IPS-NIHi7 (cell line): ENCODE data around the gene STYXL2.

Experiments
- DNase-seq: peaks from one replicate; pipeline ENCODE4 v3.0.0; 2012; ENCODE audit warnings: mixed read lengths; ENCODE audit errors: extremely low spot score

STYXL2 gene

DNA sequence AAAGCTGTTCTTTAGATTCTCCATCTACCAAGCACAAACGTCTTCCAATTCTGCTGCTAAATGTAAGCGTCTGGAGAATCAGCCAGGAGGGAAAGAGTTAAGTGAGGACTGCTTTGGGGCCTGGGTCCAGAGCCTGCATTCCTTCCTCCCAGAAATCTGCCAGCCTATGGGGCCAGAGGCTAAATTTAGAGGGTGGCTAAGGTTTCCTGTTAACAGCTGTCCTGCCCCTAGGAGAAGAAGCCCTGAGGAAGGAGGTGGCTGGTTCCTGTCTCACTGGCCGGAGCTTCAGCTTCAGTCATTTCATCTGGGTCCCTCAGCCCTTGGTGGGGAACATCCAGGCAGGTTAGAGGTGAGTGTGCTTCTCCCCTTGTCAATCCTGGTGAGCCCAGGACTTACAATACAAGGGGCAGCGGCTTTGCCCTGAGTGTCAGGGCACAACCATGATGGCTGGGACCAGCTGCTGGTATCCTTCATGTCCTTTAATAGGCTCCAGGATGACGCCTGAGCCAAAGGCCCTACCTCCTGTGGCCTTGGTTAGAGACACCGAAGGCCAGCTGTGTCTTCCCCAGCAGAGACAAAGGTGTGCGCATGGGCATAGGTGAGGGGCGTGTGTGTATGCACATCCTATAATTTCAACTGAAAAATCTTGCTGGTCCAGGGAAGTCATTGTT, at the start of gene STYXL2:
TSS of gene STYXL2 (plus strand) at position 230 of the 671 bp plus-strand sequence. CDS start 775 bp downstream, outside the sequence.
- peak; percentile 48 for DNase-seq

- no peak for DNase-seq
These were observed 42.0 kb upstream of the STYXL2 start for GRCh38 chr1:167051907-167052306.

DNA sequence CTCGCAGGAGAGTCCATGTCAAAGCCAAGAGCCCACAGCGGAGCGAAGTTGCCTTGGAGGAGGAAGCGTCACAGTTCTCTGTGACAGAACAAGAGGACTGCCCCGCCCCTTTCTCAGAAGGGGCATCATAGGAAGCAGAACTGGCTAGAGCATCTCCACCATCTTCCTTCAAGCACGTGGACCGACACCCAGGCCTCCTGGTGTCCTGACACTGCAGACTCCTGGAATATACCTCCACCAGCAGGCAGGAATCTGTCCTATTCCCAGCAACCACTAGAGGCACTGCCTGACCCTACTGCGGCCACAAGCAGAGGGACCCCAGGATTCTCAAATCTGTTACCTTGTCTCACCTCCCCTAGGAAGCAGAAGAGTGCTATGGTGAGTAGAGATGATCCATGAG, 41.5 kb upstream of the STYXL2 start:
- DNase-seq: peak; percentile 86

DNA sequence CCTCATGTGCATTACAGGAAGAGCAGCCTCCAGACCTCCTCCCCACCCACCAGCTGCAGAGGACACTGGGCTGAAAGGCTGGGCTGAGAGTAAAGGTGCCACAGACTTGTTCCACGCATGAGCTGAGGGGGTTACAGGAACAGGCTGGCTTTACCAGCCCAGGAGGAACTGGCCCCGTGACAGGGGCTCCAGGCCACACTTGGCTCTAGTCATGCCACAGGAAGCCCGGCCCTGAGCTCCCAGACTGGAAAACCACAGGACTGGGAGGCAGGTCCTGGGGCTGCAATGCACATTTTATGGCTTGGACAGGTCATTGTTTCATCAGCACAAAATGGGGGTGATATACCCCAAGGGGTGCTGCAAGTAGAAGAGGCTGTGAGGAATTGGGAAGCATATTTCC, 39.3 kb upstream of the STYXL2 start:
- DNase-seq: no peak

DNA sequence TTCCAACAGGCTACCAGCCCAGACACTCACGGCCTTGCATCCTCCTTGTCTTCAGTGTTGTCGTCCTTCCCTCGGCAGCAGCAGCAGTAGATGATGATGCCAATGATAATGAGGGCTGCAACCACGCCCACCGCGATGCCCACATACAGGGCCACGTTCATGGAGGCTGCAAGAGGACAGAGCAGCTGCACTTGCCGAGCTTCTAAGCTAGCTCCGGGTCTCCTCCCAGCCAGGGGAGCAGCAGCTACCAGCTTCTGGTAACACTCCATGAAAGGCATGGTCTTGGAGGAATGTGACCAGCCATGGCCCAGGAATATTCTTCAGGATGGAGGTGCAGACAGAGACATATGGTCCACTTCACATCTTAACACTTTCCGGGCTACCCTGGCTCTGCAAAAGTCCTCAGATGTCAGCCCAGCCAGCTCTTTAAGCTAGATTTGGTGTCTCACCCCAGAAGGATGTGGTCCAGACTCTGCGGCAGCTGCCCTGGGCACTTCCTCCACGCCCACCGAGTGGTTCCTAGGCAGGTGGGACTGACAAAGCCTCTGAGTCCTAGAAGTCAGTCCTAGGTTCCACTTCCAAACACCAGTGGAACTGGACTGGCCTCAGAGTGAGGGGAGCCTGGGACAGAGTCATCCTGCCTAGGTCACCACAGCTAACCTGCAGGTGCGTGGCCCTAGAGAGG, 38.8 kb upstream of the STYXL2 start:
- DNase-seq: no peak

DNA sequence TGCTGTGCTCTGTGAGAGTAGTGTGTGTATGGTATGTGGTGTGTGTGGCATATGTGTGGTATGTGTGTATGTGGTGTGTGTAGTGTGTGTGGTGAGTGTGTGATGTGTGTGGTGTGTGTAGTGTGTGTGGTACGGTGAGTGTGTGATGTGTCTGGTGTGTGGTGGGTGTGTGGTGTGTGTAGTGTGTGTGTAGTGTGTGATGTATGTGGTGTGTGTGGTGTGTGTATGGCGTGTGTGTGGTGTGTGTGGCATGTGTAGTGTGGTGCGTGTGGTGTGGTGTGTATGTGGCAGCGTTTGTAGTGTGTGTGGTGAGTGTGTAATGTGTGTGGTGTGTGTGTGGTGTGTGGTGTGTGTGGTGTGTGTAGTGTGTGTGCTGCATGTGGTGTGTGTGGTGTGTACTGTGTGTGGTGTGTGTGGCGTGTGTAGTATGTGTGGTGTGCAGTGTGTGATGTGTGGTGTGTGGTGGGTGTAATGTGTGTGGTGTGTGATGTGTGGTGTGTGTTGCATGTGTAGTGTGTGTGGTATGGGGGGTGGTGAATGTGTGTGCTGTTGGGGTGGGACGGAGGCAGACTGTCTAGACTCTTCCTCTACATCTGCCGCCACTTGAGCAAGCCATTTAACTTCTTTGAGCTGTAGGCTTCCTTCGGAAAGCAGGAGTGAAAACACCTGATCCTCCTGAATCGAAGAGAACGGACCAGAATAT, 37.2 kb upstream of the STYXL2 start:
- no peak for DNase-seq

- DNase-seq: peak; percentile 63
These were observed 36.6 kb upstream of the STYXL2 start for GRCh38 chr1:167057241-167057688.

- DNase-seq: peak; percentile 71
These were observed 34.6 kb upstream of the STYXL2 start for GRCh38 chr1:167059045-167059808.

DNA sequence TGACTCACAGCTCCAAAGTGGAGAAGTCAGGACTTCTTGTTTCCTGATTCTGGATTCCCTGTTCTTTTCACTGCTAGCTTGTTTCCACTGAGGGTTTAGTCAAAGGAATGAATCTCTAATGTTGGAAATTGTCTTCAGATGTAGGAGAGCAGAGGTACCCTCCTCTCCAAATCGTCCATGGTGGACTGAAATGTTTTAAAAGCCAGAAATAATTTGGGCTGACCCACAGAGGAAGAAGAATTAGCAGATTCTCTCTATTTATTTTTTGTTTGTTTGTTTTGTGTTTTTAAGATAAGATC, 34.1 kb upstream of the STYXL2 start:
- no peak for DNase-seq

DNA sequence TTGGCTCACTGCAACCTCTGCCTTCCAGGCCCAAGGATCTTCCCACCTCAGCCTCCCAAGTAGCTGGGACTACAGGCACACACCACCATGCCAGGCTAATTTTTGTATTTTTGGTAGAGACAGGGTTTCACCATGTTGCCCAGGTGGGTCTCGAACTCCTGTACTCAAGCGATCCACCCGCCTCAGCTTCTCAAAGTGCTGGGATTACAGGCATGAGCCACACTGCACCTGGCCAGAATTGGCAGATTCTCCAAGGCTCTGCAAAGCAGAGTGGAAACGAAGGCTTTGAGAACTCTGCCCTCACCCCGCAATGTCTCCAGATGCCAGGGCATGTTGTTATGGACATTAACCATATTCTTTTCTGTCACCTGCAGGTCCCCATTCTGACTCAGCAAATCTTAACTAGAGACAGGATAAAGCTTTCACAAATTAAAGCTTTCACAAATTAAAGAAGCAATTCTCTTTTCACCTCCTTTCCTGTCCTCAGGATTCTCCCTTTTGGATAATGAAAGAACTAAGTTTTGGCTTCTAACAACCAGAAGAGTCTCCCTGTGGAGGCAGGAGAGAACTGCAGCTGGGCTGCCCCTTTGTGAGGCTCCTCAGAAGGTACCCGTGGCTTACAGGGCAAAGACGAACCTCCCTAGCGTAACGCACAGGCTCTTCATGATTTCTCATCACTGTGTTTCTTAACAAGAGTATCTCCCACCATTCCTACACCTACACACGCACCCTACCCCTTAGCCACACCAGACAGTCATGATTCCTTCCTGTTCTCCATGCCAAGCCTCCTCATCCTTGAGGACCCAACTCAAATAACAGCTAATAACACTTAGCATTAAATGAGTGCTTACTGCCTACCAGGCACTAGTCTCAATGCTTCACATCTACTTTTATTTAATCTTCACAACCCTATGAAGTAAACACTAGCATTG, 33.5 kb upstream of the STYXL2 start:
- peak; percentile 40 for DNase-seq

- DNase-seq: no peak
These were observed 32.8 kb upstream of the STYXL2 start for GRCh38 chr1:167061073-167061464.

DNA sequence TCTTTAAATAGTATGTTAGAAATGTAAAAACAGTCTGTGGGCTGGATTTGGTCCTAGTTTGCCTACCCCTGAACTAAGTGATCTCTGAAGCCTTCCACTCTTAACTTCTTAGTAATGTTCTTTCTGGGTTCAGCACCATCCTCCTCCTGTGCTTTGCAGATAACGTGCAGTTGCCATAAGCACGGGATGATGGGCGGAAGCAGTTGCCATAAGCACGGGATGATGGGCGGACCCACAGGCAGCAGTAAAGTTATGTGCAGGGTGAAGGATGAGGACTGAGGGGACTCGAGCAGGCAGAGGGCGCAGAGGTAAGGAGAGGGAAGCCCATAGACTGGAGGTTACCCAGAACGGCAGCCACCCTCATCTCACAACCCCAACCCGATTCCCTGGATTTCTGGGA, 29.3 kb upstream of the STYXL2 start:
- DNase-seq: no peak

DNA sequence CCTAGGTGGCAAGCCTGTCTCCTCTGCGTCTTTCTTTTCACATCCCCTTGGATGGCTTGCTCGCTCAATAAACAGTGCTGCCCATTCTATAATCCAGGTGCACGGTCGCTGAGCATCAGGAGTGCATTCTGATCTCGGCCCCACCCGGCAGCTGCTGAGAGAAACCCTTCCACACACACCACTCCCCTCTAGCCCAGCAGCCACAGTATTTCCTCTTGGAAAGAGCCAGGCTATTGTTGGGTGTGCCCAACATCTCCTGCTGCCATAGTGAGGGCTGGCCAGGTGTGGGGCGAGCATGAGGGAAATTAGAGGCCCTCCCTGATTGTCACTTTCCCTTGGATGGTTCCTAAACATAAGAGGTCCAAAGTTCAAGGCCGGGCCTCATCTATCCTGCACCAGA, 28.4 kb upstream of the STYXL2 start:
- DNase-seq: no peak

DNA sequence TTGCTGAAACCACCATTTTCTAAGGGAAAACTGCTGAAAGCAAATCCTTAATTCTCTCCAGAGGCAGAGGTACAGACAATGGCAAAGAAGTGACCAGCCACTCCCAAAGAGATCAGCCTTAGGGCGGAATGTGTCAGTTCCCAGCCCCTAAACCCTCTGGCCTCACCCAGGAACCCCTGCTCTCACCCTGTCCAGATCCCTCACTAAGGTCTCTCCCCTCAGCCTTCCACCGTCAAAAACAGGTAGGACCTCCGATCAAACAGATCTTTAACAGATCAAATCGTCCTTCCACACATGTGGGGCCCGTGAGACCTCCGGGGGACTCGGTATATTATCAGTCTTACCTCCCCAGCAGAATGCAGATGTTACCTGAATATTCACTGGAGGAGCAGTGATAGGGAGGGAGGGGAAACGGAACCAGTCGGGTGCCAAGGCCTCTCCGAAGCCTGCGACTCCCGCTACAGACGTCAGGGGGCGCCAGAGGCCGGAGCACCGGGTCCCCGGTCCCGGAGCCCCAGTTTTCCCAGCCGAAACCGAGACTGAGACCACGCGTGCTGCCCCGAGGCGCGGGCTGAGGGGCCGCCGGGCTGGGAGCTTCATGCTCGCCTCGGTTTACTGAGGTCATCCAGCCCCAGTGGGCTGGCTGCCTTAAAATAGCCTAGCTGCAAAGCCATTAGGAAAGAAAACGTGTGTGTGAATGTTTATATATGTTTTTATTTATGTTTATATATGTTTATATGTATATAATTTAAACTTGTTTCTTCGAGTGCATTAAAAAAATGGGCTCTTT, 27.3 kb upstream of the STYXL2 start:
- peak; percentile 96 for DNase-seq

- no peak for DNase-seq
These were observed 26.0 kb upstream of the STYXL2 start for GRCh38 chr1:167067904-167068303.

DNA sequence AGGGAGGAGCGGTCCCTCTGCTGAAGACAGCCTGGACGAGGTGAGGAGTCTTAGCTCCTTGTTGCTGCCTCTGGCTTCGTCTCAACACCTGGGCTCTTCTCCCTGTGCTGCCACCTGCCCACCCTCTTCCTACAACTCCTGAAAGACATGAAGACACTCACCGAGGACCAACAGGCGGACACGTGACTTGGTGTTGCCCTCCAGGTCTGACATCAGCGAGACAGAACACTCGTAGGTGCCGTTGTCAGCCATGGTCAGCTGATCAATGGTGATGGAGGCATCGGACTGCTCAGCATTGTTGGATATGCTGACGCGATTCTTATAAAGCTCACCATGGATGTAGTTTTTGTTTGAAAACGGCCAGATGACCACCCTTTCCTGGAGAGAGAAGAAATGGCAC, 25.1 kb upstream of the STYXL2 start:
- DNase-seq: no peak

DNA sequence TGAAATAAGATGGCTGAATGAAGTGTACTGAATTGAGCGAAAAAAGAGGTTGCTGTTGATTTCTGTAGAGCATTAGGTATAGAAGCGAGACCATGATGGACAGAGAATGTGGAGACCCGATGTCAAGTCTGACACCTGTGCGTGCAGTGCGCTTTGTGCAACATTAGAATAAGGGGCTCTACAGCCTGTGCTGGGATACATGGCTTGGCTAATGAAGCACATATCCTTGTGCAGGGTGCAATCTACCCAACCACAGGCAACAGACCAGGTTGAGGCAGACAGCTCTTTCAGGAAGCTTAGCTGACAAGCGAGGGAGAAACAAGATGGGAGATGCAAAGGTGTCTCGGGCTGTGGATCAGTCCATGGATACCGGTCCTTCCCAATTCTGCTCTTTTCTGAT, 22.6 kb upstream of the STYXL2 start:
- DNase-seq: no peak

DNA sequence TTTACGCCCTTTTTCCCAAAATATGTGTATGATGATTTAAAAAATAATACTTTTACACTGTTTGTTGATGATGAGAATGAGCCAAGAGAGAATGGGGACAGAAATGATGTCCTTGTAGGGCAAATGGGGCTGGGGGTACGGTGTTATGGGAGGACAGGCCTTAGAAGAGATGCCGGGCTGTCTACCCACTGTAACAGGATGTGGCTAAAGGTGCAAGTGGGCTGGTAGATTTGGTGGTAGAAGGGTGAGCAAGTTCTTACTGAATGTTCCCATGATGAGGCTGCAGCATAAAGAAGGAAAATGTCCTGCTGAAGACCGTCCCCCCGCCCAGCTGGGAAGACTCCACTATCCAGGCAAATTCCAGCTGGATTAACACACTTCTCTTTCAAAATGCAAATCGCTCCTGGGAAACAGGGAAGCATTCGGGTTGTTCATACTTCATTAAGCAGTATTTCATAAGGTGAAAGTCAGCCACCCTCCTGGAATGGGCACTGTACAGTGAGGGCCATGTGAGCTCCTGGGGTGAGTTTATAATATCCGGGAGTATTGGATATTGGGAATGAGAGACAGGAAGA, 17.7 kb upstream of the STYXL2 start:
- DNase-seq: no peak

DNA sequence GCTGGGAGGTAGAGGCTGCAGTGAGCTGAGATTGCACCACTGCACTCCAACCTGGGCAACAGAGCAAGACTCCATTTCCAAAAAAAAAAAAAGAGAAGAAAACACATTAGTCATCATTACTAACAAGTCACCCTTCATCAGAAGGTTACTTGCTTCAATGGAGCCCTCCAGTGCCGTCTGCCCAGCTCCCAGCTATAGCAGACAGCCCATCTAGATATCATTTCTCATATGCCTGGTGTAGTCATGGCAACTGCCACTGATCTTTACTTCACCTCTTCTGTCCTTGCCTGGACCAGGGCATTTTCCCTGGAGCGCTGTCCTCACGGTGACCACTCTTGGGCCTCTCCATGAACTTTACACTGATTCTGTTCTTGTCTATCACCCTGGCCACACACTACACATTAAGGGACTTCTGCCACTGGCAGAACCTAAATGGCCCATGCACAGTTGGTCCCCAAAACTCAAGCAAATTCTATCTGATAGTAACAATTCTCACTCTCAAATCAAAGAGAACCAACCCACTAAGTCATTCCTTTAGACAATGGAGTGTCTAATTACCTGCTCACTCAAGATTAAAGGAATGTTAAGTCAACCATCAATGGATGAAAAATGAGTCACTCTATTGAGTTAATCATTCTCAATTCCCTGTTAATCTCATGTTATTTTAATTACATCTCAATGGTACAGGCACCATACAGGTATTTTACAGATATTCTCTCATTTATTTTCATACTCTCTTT, 16.6 kb upstream of the STYXL2 start:
- DNase-seq: no peak
